Fibroblast of villous mesenchyme (primary cell): ENCODE measurements around the gene ADAM10. TPM values are rescaled to one million over a fixed set of nuclear protein-coding genes. Genes with fewer than 3 reads are reported as not detected.
A peak's percentile ranks its signal among the peaks of the same experiment; 100 is the strongest.

Experiments used
- DNase-seq: peaks from one replicate; pipeline ENCODE4 v3.0.0-alpha.2; 2010; ENCODE audit warnings: low read depth
- H3K4me3 ChIP-seq: 2 replicates; pipeline ENCODE4 v1.5.1; 2011; ENCODE audit warnings: low read depth, mild to moderate bottlenecking, low read length
- CTCF ChIP-seq: IDR thresholded peaks from 2 replicates; pipeline ENCODE4 v1.5.1; 2012; ENCODE audit warnings: low read depth, mild to moderate bottlenecking, low read length; ENCODE audit not compliant: insufficient read depth
- total RNA-seq: library from RNA; depleted of rRNA; stranded (reverse); fragments of >200 nt; gene quantifications from 2 replicates; pipeline ENCODE4 v1.2.3, GENCODE V29; 2012

ADAM10 gene
- total RNA-seq, 1 donor, result 200 TPM

GRCh38 chr15:58551084-58551763 lies 198.3 kb downstream of the ADAM10 start:
- no peak for TF ChIP-seq CTCF

GRCh38 chr15:58549785-58550074 lies 199.8 kb downstream of the ADAM10 start:
- no peak for DNase-seq
- H3K4me3 ChIP-seq, result no peak overlapping the region
- TF ChIP-seq CTCF, result no peak

More at GRCh38 chr15:58551084-58551763, 198.3 kb downstream of the ADAM10 start:
- no peak for DNase-seq
- no peak overlapping the region for H3K4me3 ChIP-seq

GRCh38 chr15:58549013-58549784 lies 200.3 kb downstream of the ADAM10 start:
- TF ChIP-seq CTCF, result no peak
- no peak overlapping the region for H3K4me3 ChIP-seq
- peak; percentile 97 for DNase-seq

- H3K4me3 ChIP-seq, result no peak overlapping the region
- no peak for DNase-seq
- no peak for TF ChIP-seq CTCF
These were observed 201.0 kb downstream of the ADAM10 start for GRCh38 chr15:58548308-58549012.

- DNase-seq, result no peak
- TF ChIP-seq CTCF, result no peak
- H3K4me3 ChIP-seq, result no peak overlapping the region
These were observed 201.7 kb downstream of the ADAM10 start for GRCh38 chr15:58547628-58548307.
